HEK293T (cell line): ENCODE data around the gene UBE3B.
"Not testable (repeated sequence)": the region's sequence is repeated elsewhere in the genome, so short reads cannot be mapped to it uniquely, and the experiment has no call there.

Source experiments
- CTCF ChIA-PET: fragments of 350-600 bp; formaldehyde crosslinking; extraction: SDS; loops from one replicate; lab custom pipeline; 2021; ENCODE audit warnings: antibody characterized with exemption, inconsistent platforms; lab: Yijun Ruan, JAX
- POLR2A ChIA-PET: fragments of 350-600 bp; formaldehyde crosslinking; extraction: SDS; loops from one replicate; lab custom pipeline; 2020; ENCODE audit warnings: antibody characterized with exemption, inconsistent platforms; lab: Yijun Ruan, JAX
- DNase-seq: peaks from one replicate; pipeline ENCODE4 v3.0.0; 2012; ENCODE audit warnings: mixed read lengths; ENCODE audit errors: extremely low spot score
- ARNT ChIP-seq: fragments of 450-650 bp; IDR thresholded peaks from 2 replicates; pipeline ENCODE4 v1.6.1; 2017; ENCODE audit warnings: mild to moderate bottlenecking
- BHLHE40 ChIP-seq: fragments of 450-650 bp; IDR thresholded peaks from 2 replicates; pipeline ENCODE4 v1.6.1; 2016; ENCODE audit warnings: mild to moderate bottlenecking, moderate library complexity, borderline replicate concordance
- CTBP1 ChIP-seq: fragments of 450-650 bp; IDR thresholded peaks from 2 replicates; pipeline ENCODE4 v1.6.1; 2016; ENCODE audit warnings: borderline replicate concordance
- ELF4 ChIP-seq: fragments of 450-650 bp; IDR thresholded peaks from 2 replicates; pipeline ENCODE4 v1.6.1; 2017; ENCODE audit warnings: antibody characterized with exemption
- FOXA1 ChIP-seq: fragments of 450-650 bp; IDR thresholded peaks from 2 replicates; pipeline ENCODE4 v1.6.1; 2016; ENCODE audit warnings: mild to moderate bottlenecking
- FOXK2 ChIP-seq: fragments of 450-650 bp; IDR thresholded peaks from 2 replicates; pipeline ENCODE4 v1.6.1; 2016; ENCODE audit warnings: mild to moderate bottlenecking
- FOXM1 ChIP-seq: fragments of 450-650 bp; IDR thresholded peaks from 2 replicates; pipeline ENCODE4 v1.6.1; 2017; ENCODE audit warnings: mild to moderate bottlenecking, borderline replicate concordance
- HDGF ChIP-seq: fragments of 450-650 bp; IDR thresholded peaks from 2 replicates; pipeline ENCODE4 v1.6.1; 2017; ENCODE audit warnings: antibody characterized with exemption, borderline replicate concordance
- L3MBTL2 ChIP-seq: fragments of 450-650 bp; conservative IDR thresholded peaks from 2 replicates; pipeline ENCODE4 v1.6.1; 2016; ENCODE audit warnings: mild to moderate bottlenecking
- LEF1 ChIP-seq: fragments of 450-650 bp; IDR thresholded peaks from 2 replicates; pipeline ENCODE4 v1.6.1; 2017; ENCODE audit warnings: mild to moderate bottlenecking, borderline replicate concordance
- NFRKB ChIP-seq: fragments of 450-650 bp; IDR thresholded peaks from 2 replicates; pipeline ENCODE4 v1.6.1; 2016; ENCODE audit warnings: mild to moderate bottlenecking, moderate library complexity
- SP1 ChIP-seq: fragments of 450-650 bp; IDR thresholded peaks from 2 replicates; pipeline ENCODE4 v1.6.1; 2017
- SUZ12 ChIP-seq: fragments of 450-650 bp; IDR thresholded peaks from 2 replicates; pipeline ENCODE4 v1.6.1; 2016; ENCODE audit warnings: mild to moderate bottlenecking
- TARDBP ChIP-seq: fragments of 450-650 bp; IDR thresholded peaks from 2 replicates; pipeline ENCODE4 v1.6.1; 2016
- ZNF384 ChIP-seq: fragments of 450-650 bp; IDR thresholded peaks from 2 replicates; pipeline ENCODE4 v1.6.1; 2016
- TF ChIP-seq, protein P1 (sequence below): fragments of 450-650 bp; IDR thresholded peaks from 2 replicates; pipeline ENCODE4 v1.6.1; 2016

UBE3B gene

DNA sequence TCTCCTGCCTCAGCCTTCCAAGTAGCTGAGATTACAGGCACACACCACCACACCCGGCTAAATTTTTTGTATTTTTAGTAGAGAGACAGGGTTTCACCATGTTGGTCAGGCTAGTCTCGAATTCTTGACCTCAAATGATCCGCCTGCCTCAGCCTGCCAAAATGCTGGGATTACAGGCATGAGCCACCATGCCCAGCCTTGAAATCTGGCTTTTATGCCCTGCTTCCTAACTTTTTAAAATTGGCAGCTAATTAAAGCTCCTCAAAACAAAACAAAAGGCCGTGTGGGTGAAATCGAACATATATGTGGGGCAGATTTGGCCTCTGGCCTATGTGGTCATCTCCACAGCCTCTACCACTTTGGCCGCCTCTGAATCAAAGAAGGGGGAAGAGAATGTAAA lies 38.3 kb upstream of the UBE3B start:
- ChIA-PET CTCF (interaction anchor here (1.8 kb wide), 1 partner anchor 11 kb away, joined by 5 read pairs; no protein-coding TSS in a partner anchor), POLR2A (no interaction called here)
- TF ChIP-seq ELF4 (no peak), BHLHE40 (no peak), SP1 (no peak), LEF1 (no peak), TARDBP (no peak), ZNF384 (no peak), FOXA1 (no peak), SUZ12 (no peak), FOXK2 (no peak), NFRKB (no peak), CTBP1 (no peak), HDGF (no peak), ARNT (no peak), L3MBTL2 (no peak)
- TF ChIP-seq, protein P1, sequence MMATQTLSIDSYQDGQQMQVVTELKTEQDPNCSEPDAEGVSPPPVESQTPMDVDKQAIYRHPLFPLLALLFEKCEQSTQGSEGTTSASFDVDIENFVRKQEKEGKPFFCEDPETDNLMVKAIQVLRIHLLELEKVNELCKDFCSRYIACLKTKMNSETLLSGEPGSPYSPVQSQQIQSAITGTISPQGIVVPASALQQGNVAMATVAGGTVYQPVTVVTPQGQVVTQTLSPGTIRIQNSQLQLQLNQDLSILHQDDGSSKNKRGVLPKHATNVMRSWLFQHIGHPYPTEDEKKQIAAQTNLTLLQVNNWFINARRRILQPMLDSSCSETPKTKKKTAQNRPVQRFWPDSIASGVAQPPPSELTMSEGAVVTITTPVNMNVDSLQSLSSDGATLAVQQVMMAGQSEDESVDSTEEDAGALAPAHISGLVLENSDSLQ: no peak
- no peak for DNase-seq

DNA sequence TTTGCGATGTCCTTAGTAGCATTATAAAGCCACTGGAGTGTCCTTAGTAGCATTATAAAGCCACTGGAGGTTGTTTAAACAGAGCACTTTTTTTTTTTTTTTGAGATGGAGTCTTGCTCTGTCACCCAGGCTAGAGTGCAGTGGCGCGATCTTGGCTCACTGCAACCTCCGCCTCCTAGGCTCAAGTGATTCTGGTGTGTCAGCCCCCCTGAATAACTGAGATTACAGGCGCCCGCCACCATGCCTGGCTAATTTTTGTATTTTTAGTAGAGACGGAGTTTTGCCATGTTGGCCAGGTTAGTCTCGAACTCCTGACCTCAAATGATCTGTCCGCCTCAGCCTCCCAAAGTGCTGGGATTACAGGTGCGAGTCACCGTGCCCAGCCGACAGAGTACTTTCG lies 37.5 kb upstream of the UBE3B start:
- CTCF ChIA-PET: interaction anchor here (1.8 kb wide), 1 partner anchor 12 kb away, joined by 5 read pairs; no protein-coding TSS in a partner anchor
- POLR2A ChIA-PET: not testable (repeated sequence)

DNA sequence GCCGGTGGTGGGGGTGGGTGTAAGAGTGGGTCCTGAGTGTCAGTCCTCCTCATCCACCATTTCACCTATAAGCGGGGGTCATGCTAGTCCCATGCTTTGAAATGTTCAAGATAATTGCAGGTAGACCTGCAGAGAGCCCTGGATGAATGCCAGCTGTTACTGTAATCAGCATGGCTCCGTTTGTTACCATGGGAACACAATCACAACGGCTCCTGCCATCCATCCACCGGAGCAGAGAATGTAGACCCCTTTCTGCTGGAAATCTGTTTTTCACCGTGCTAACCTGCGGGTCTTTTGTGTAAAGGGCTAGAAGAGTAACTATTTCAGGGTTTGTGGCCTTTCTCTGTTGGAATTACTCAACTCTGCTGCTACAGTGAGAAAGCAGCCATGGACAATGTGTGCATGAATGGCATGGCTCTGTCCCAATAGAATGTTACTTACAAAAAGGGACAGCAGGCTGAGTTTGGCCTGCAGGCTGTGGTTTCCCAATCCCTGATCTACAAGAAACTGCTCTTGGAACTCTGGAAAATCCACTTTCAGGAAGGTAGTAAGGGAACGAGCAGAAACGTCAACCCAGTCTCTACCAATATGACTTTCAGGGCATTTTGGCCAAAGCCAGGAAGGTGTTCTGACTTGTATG lies 36.5 kb upstream of the UBE3B start:
- TF ChIP-seq CTBP1 (no peak), FOXM1 (no peak), BHLHE40 (no peak), HDGF (no peak), NFRKB (no peak), TARDBP (no peak), SP1 (no peak), ARNT (no peak), SUZ12 (no peak), FOXA1 (no peak)
- TF ChIP-seq, protein P1: no peak
- ChIA-PET POLR2A (no interaction called here), CTCF (interaction anchor here (1.8 kb wide), 1 partner anchor 13 kb away, joined by 5 read pairs; no protein-coding TSS in a partner anchor)
- no peak for DNase-seq

More for the DNA sequence above, 37.5 kb upstream of the UBE3B start:
- DNase-seq: not testable (repeated sequence)

DNA sequence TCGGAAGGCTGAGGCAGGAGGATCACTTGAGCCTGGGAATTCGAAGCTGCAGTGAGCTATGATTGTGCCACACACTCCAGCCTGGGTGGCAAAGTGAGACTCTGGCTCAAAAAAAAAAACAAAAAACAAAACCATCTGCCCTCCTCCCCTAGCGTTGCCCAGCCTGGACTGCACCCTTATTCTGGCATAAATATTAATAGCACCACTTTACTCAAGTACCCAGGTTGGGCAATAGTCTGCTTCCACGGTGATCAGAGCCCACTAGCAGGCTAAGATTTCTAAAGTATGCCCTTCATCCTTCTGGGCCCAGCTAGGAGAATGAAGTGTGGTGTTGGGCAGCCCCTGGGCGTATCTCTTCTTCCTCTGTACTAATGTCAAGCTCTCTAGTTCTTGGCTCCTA lies 33.6 kb upstream of the UBE3B start:
- POLR2A ChIA-PET: no interaction called here
- no peak for DNase-seq
- CTCF ChIA-PET: interaction anchor here (0.9 kb wide), 1 partner anchor 11 kb away, joined by 3 read pairs; no protein-coding TSS in a partner anchor
- TF ChIP-seq LEF1: no peak
- TF ChIP-seq SUZ12: no peak
- TF ChIP-seq ZNF384: no peak
- TF ChIP-seq SP1: no peak
- no peak for TF ChIP-seq ARNT
- no peak for TF ChIP-seq BHLHE40
- TF ChIP-seq, protein P1: no peak
- TF ChIP-seq ELF4: no peak

DNA sequence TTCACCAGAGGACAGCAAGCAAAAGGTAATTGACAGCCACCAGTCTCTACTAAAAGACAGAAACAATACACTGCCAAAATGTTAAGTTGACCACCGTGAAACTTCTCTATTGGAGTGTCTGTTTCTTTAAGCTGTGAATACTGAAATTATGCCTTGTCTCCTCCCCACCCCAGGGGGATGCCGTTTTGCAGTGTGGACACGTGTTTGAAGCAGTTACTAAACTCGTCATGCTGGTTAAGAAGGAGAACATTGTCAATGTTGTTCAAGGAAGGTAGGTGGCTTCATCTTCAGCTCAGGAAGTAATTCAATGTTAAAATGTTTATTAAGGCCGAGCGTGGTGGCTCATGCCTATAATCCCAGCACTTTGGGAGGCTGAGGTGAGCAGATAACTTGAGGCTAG lies 33.2 kb upstream of the UBE3B start:
- TF ChIP-seq CTBP1 (no peak), FOXK2 (no peak), FOXA1 (no peak), ELF4 (no peak), ARNT (no peak), ZNF384 (no peak), L3MBTL2 (no peak), BHLHE40 (no peak), TARDBP (no peak), HDGF (no peak), SUZ12 (no peak), FOXM1 (no peak), LEF1 (no peak), NFRKB (no peak), SP1 (no peak)
- TF ChIP-seq, protein P1: no peak
- CTCF ChIA-PET: no interaction called here
- DNase-seq: no peak
- POLR2A ChIA-PET: no interaction called here

DNA sequence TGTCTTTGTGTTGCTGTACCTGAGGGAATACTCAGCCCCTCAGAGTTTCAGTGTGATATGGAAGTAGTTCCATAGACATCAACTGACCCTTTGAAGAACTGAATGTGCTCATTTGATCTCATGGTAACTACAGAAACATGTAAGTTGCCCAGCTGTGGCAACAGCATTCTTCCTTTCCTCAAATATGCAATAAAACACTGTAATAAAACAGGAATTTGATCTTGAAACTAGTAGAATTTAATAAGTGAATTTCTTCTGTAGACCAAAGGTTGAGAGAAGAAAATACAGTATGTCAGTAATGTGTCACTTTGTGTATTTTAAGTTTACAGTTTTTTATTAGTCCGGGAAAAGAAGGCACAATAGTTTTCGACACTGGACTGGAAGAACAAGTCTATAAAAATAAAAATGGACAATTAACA lies 32.2 kb upstream of the UBE3B start:
- TF ChIP-seq ELF4: no peak
- TF ChIP-seq ZNF384: no peak
- no peak for TF ChIP-seq BHLHE40
- no peak for TF ChIP-seq L3MBTL2
- no peak for TF ChIP-seq NFRKB
- no peak for TF ChIP-seq FOXK2
- TF ChIP-seq SUZ12: no peak
- TF ChIP-seq, protein P1: no peak
- TF ChIP-seq FOXM1: no peak
- POLR2A ChIA-PET: no interaction called here
- DNase-seq: no peak
- CTCF ChIA-PET: no interaction called here
